ENCODE results near the gene MAGEA9B.
"Not testable (repeated sequence)": the region's sequence is repeated elsewhere in the genome, so short reads cannot be mapped to it uniquely, and the experiment has no call there.

Gene MAGEA9B

GRCh38 chrX:149587359-149587758 is at the start of gene MAGEA9B:
MAGEA9B (minus strand) TSS chrX:149587459; CDS start chrX:149583179, 4,280 bp downstream.
- DNase-seq: not testable (repeated sequence)

- no peak for DNase-seq
Measured at GRCh38 chrX:149633511-149633910, 46.3 kb upstream of the MAGEA9B start.

- peak; percentile 71 for DNase-seq
Measured at GRCh38 chrX:149631234-149632165, 44.2 kb upstream of the MAGEA9B start, which contains the start of gene TMEM185A. TMEM185A (minus strand) TSS chrX:149631792; CDS start chrX:149631580, 212 bp downstream.

- no peak for DNase-seq
Measured at GRCh38 chrX:149630681-149631233, 43.5 kb upstream of the MAGEA9B start.

- no peak for DNase-seq
Measured at GRCh38 chrX:149629730-149630387, 42.6 kb upstream of the MAGEA9B start.

- no peak for DNase-seq
Measured at GRCh38 chrX:149628768-149629167, 41.5 kb upstream of the MAGEA9B start.

- no peak for DNase-seq
Measured at GRCh38 chrX:149628280-149628679, 41.0 kb upstream of the MAGEA9B start.

GRCh38 chrX:149626829-149627228 is 39.6 kb upstream of the MAGEA9B start:
- not testable (repeated sequence) for DNase-seq

- DNase-seq: not testable (repeated sequence)
Measured at GRCh38 chrX:149619662-149620061, 32.4 kb upstream of the MAGEA9B start.

GRCh38 chrX:149618871-149619270 is 31.6 kb upstream of the MAGEA9B start:
- no peak for DNase-seq

GRCh38 chrX:149611623-149612175 is 24.4 kb upstream of the MAGEA9B start:
- no peak for DNase-seq

GRCh38 chrX:149610511-149610910 is 23.3 kb upstream of the MAGEA9B start:
- DNase-seq: no peak

- DNase-seq: no peak
Measured at GRCh38 chrX:149607699-149608098, 20.4 kb upstream of the MAGEA9B start.

GRCh38 chrX:149605248-149605885 is 18.1 kb upstream of the MAGEA9B start:
- not testable (repeated sequence) for DNase-seq

GRCh38 chrX:149598603-149599002 is 11.3 kb upstream of the MAGEA9B start:
- not testable (repeated sequence) for DNase-seq

GRCh38 chrX:149595943-149596342 is 8.7 kb upstream of the MAGEA9B start:
- DNase-seq: not testable (repeated sequence)

- not testable (repeated sequence) for DNase-seq
Measured at GRCh38 chrX:149595214-149595613, 8.0 kb upstream of the MAGEA9B start, which contains the start of gene HSFX2. HSFX2 (minus strand) TSS chrX:149595314; CDS start chrX:149594700, 614 bp downstream.

- not testable (repeated sequence) for DNase-seq
Measured at GRCh38 chrX:149590993-149591392, 3.7 kb upstream of the MAGEA9B start.

GRCh38 chrX:149585631-149586030 is 1.6 kb downstream of the MAGEA9B start:
- DNase-seq: not testable (repeated sequence)

- DNase-seq: not testable (repeated sequence)
Measured at GRCh38 chrX:149573456-149573855, 13.8 kb downstream of the MAGEA9B start.

GRCh38 chrX:149572743-149573142 is 14.5 kb downstream of the MAGEA9B start:
- DNase-seq: no peak

- no peak for DNase-seq
Measured at GRCh38 chrX:149571770-149572169, 15.5 kb downstream of the MAGEA9B start.
